NCI-H146 treated with DMSO at 0.1 percent for 48 hours (cell line): ENCODE data around the gene SHQ1.
"Not testable (repeated sequence)": the region's sequence is repeated elsewhere in the genome, so short reads cannot be mapped to it uniquely, and the experiment has no call there.

Experiments used
- DNase-seq: peaks from one replicate; lab custom pipeline; 2025; ENCODE audit not compliant: unreplicated experiment; lab: John Stamatoyannopoulos, UW

The SHQ1 gene

DNA sequence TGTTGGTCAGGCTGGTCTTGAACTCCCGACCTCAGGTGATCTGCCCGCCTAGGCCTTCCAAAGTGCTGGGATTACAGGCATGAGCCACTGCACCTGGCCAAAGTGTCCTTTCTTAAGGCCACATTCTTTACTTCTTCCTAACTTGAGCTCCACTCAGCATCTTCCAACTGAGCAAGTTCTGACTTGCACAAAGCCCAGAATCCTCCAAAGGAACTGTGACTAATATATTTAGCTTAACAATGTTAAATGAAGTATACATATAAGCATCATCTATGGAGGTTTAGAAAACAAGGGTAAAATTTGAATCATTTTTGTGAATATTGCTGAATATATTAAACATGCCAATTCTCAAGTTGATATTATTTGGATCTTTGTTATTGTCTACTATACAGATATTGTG, 93.7 kb downstream of the SHQ1 start:
- no peak for DNase-seq

DNA sequence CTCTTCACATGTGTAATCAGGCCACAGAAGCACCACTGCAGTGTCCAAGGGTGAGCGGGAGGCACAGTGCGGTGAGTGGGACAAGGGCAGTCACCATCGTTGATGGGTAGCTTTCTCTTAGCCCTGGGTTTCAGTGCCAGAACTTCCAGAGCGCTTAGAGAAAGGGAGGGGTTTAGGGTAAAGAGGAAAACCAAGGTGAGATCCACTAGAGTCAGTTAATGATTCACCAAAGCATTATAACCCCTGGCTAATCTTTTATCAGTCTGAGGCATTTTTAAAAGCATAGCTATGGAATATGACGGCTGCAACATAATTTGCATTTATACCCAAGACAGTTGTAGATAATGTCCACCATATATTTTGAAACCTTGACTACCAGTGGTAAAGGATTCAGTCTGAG, 94.8 kb downstream of the SHQ1 start:
- DNase-seq: no peak

DNA sequence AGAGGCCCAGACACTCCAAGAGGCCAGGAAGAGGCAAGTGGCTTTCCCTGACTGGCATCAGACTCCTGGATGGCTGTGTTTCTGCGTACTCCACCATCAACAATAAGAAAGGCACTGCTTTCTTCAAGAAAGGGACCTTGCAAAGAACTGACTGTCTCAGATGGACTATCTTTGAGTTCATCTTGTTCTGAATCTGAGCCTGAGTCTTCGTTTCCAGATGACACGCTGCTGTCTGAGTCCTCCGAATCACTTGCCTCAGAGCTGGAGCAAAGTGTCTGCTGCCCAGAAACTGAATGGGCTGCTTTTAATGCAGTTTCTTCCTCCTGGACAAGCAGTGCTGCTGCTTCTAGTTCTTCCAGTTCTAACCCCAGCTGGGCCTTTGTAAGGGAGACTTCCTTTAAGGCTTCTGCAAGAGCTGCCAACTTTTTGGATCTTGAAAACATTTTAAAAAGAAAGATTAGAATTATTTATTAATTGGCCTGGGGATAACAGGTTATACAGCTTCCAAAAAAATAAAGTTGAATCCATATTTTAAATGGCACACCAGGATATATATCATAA, 97.8 kb downstream of the SHQ1 start:
- DNase-seq: no peak

DNA sequence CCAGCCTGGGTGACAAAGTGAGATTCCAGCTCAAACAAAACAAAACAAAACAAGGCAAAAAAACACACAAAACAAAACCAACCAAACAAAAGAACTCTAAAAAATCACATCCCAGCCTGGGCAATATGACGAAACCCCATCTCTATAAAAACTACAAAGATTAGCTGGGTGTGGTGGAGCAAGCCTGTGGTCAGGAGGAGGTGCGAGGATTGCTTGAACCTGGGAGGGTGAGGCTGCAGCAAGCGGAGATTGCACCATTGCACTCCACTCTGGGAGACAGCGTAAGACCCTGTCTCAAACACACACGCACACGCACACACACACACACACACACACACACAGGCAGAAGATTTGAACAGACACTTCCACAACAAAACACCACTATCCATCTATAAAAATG, 99.6 kb downstream of the SHQ1 start:
- DNase-seq: no peak

DNA sequence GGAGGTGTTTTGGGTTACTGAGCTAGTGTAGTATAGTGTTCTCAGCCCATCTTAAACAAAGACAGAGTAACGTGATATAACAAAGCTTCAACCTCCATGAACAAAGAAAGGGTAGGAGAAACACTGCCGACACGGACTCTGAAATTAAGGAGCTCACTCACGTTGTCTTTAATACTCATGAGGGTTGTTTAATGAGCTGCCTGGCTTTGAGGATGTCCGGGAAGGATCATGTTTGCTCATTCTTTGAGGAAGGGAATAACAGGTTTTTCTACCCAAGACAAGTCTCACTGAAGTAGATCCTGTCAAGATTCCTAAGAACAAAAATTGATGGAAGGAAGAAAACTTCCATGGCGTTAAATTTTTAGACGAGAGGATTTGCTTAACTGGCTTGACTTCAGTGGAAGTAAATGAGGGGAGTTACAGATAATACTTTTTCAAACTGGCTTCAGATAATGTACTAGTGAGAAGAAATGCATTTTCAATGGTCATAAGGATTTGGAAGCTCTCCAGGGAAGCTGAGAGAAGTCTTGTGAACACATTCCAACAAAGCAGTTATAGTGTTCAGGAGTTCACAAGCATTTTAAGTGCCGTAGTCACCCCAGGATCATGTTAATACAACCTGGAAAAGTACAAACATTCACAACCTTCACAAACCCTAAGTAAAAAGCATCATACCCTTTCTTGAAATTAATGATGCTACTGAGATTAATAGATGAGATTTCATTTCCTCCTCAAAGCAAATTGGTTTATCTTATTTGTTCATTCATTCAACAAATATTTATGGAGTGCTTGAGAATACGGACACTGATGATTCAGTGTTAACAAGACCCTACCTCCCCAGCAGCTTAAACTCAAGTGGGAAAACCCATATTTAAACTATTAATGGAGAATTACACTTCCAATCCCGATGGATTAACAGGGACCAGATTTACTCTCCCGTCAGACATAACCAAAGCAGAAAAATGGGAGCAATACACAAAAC, 101.5 kb downstream of the SHQ1 start:
- DNase-seq: no peak

DNA sequence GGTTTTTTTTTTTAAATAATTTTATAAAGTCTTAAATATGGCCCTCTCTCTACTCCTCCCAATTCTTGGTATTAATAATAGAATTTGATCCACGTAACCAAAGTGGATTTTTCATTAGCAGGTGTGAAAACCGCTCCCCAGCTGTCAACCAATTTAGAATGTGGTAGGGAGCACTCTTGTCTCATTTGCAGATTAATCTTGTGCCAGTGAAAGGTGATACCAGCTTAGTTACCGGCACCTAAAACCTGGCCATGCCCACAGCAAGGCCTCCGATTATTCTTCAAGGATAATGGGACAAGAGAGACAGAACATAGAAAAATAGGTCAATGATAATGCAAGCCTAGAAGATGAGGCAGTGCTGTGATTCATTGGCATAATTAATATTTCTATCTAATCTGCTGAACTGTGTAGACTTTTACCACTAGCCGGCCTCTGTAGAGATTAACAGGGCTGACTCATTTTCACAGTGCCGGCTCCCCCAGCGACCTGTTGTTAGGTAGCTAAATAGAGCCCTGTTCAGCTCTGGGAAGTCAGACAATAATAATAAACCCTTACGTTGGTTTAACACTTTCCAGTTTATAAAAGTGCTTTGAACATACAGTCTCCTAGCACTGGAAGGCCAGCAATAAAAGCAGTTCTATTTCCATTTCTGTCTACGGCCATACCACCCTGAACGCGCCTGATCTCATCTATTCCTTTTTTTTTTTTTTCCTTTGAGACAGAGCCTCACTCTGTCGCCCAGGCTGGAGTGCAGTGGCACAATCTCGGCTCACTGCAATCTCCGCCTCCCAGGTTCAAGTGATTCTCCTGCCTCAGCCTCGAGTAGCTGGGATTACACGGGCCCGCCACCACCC, 102.9 kb downstream of the SHQ1 start:
- peak; percentile 8 for DNase-seq

DNA sequence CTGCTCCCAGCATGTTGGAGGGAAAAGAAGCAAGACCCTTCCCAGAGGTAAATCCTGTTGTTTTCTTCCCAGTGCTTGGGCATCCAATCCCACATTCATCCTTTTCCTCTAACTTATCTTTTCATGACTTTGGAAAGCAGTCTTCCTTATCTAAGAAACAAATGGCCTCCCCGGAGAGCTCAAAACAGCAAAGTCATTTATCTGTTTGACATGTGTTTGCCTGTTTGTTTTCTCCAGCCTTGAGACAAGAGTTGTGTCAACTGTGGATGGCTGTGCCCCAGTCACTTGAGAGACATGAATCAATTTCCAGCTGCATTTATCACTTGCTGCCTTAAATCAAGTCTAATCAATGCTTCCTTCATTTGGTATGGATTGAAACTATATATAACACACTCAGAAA, 103.9 kb downstream of the SHQ1 start:
- no peak for DNase-seq

DNA sequence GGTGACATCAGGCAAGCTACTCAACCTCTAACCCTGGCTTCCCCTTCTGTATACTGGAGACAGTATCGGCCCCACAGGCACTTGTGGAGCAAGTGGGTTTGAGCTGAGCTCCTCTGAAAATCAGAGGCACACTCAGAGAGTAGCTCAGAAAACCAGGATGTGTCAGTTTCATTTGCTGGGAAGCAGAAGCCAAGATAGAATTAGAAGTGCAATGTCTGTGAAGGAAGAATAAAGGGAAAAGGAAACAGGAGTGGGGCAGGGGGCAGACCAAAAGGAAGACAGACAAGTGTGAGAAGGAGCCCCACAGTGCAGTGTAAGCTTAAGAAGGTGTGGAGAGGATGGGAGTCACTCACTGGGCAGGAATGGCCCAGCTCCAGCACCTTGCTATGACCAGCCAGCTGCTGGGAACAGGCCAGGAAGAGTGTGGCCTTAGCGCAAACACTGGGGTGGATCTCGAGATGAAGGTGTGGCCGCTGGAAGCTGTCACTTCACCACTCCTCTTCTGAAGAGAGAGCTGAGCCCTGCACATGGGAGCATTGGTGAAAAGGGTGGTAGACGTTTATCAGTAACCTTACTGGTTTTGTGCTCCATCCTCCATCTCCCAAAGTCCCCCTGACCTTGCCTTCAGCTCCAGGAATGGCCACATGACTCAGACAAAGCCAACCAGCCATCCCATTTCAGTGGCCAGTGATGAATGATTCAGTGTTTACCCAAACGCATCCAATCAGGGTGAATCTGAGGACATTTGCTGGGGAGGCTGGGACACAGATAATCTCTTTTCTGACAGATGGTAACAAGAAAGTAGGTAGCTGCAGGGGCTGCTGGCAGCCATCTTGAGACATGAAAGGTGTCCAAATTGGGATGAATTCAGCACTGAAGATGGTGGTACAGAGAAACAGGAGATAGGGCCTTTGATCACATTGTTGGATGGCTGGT, 108.4 kb downstream of the SHQ1 start:
- DNase-seq: no peak

DNA sequence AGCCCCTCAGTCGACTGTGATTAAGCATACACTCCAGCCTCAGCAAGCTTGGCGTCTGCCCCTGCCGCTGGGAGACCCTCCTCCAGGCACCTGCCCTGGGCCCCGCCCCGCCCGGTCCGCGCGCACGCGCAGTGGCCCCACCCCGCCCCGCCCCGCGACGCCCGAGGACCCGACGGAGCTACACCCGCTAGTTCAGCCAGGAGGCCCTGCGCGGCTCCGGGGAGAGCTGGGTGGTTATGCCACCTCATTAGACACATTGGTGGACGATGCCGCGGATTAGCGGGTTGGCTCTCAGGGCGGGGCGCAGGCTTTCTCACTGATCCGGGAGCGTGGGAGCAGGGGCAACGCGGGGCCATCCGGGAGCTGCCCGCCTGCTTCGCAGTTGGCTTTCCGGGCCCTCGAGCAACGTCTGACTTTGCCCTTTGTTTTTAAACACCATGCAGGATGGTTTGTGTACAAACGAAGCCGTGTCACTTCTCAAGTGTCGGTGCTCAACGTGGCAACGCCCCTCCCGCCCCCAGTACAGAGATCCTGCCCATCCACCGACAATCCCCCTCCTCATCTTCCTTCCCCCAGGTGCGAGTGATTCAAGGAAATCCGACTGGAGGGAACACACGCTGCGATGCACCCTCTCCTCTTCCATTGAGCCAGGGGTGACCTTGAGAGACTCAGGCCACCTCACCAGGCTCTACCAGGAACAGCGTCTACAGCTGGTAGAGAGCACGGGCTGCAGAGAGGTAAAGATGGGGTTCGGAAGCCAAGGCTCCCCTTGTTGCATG, 109.3 kb downstream of the SHQ1 start:
- peak; percentile 42 for DNase-seq

DNA sequence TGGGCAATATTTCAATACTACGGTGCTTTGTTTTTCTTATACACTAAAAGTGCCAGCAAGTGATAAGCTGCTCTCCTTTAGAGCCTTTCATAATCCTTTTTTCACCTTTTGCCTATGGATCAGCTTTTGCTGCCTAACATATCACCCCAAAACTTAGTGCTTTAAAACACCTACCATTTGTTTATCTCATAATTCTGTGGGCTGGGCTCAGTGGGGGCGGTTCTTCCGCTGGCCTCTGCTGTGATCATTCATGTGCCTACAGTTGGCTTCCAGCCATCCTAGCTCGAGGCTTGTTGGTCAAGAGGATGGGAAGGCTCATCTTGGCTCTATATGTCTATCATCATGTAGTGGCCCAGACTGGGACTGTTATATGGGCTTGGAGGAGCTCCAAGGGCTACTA, 113.2 kb downstream of the SHQ1 start:
- DNase-seq: not testable (repeated sequence)

DNA sequence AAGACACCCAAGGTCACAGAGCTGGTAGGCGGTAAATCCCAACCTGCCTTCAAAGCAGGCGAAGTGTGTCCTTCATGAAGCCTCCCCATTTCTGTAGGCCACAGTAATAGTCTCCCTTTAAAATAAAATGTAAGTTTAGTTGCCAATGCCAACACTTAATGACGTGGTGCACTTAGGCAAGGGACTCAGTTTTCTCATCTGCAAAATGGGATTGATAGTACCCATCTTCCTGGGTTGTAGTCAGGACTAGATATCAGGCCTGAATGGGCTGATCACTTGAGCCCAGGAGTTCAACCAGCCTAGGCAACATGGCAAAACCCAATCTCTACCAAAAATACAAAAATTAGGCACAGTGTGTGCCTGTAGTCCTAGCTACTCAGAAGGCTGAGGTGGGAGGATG, 114.6 kb downstream of the SHQ1 start:
- DNase-seq: no peak

DNA sequence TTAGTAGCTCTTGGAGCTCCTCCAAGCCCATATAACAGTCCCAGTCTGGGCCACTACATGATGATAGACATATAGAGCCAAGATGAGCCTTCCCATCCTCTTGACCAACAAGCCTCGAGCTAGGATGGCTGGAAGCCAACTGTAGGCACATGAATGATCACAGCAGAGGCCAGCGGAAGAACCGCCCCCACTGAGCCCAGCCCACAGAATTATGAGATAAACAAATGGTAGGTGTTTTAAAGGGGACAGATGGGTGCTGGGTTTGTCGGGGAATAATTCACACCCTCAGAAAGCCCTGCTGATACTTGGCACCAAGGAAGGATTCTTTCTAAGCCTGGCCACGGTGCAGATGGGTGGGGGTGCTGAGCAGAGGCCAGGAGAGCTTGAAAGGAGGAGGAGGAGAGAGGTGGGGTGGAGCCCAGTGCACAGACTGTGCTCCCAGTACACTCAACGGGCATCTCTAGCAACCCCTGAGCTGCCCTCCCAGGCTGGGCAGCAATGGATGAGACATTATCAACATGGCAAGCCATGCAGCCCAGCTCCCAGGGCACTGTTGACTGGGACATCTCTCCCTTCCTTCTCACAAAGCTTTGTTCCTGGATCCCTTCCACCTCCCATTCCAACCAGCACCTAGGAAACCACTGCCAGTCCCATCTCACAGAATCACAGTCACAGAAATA, 115.4 kb downstream of the SHQ1 start:
- DNase-seq: not testable (repeated sequence)

DNA sequence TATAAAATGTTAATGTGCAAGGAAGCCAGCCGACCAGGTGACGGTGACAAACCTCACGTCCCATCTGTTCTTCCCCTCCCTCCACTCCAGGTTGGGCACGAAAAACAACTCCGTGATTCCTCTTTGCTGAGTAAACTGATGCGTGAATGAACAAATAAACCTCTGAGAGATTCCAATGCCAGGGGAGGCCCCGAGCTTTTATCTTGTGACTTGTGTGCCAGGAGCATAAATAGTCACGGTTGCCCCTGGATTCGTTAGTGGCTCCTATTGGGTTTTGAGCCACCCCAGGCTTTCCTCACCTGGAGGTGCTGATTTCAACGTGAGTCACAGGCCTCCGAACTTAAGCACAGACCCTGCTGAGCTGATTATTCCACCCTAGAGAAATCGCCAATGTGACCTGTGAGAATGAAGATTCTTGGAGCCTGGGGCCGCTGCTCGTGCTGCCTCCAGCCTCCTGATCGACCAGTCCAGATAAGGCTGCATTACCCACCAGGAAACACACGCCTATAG, 119.2 kb downstream of the SHQ1 start:
- peak; percentile 7 for DNase-seq

DNA sequence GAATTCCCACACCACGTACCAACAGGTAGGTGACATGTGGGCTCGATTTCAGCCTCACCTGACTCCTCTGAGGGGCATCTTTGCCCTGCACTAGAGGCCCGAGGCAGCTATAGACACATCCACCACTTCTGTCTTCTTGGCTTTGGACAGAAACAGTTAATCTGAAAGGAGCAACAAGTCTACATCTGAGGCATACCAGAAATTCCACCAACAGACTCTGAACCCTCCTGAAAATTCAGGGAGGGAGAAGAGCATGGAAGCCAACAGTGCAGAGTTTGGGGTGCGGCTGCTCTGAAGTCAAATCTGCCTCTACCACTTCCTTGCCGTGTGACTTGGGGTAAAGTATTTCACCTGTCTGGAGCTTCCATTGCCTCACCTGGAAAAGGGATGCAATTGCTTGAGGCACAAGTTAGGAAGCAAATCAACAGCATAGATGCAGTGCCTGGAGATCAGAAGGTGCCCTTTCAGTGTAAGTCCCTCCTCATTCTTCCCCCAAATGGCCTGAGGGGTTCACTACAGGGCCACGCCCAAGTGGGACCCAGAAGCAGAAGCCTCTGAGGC, 119.8 kb downstream of the SHQ1 start:
- no peak for DNase-seq

DNA sequence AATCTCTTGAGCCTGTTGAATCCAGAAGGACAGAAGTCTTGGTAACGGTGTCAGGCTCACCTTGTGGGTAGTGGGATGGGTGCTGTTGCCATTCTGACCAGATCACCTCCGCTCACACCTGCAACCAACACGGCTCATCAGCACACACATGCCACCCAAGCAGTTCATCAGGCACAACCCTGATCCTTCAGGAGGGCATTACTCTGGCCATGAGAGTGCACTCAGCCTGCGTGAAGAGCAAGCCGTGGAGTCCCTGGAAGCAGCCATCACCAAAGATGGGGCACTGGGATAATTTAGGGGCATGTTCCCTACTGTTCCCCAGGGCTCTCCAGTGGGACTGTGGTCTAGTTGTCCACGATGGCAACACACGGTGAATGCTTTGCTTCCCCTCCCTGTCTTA, 120.5 kb downstream of the SHQ1 start:
- DNase-seq: no peak

DNA sequence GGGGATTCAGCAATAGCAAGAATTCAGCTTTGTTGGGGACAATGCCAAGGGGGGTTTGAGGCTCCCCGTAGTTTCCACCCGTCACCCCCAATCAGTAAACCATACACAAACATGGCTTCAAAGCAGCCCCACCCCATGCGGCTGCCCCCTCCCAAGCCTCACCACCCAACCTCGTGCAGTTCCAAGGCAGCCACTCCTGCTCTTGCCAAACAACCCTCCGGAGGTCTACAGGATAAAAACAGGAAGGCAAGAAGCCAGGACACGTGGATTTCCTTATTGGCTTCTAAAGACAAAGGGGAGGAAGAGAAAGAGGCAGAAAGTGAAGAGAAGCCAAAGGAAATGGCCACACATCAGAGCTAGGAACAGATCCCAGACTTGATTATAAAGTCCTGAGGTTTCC, 121.1 kb downstream of the SHQ1 start:
- no peak for DNase-seq

DNA sequence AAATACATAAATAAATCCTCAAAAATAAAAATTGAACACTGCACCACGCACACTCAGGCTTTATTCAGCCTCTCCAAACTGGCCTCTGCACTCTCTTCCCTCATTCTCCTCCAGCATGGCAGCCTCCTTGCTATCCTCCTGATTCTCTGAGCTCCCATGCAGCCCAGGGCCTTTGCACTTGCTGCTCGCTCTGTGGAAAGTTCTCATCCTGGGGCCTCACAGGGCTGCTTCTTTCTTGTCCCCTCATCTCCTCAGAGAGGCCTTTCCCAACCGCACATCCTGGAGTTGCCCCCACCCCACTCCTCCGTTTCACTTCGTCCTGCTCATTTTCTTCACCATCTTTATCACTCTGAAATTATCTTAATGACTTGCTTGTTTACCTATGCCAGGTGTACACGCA, 123.0 kb downstream of the SHQ1 start:
- no peak for DNase-seq

DNA sequence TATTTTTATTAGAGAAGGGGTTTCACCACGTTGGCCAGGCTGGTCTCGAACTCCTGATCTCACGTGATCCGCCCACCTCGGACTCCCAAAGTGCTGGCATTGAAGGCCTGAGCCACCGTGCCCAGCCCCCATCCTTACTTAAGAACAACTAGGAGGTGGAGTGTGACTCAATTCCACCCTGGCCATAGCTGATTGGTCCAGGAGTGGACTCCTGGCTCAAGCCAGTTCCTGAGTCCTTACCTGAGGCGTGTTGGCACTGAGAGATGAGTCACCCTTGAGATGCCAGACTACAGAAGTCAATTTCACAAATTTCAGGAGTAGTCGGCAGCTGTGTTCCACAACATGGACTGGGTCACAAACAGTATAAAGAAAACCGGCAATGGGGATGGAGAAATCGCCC, 124.2 kb downstream of the SHQ1 start:
- no peak for DNase-seq
